ENCODE results near the gene BNC2. TPM values are rescaled to one million over a fixed set of nuclear protein-coding genes. Genes with fewer than 3 reads are reported as not detected.

The BNC2 gene
- total RNA-seq, 1 donor from 2014 or later: 15.2 TPM

- H3K4me3 Mint-ChIP-seq (ENCODE audit: unreplicated experiment): peak overlapping the region; percentile 66
- H3K27ac Mint-ChIP-seq (ENCODE audit: unreplicated experiment): peak overlapping the region; percentile 97
- peaks cover 7% of the 10 kb centered on the region for H3K27me3 Mint-ChIP-seq (ENCODE audit: unreplicated experiment)
Observed at GRCh38 chr9:16710888-16711287, 159.6 kb downstream of the BNC2 start.

DNA sequence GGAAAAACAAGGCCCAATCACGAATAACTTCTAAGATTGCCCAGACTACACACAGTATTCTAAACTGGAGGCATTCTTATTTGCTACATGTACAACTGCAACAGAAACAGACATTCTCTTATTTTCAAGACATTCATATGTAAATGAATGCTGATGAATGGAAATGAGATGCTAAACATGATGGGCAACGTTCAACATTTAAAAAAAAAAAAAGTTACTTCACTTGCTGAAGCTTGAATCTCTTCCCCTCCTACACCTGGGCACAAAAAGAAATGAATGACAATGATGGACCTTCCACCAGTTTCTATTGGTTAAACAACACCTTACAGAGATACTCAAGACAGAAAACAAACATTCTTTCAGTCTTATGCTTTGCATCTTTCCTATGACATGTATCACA lies 160.5 kb downstream of the BNC2 start:
- no peak for TF ChIP-seq CTCF (IDR thresholded peaks at IDR 0.05; ENCODE audit: partially characterized antibody, unreplicated experiment)
- H3K9me3 Mint-ChIP-seq (ENCODE audit: unreplicated experiment): peaks cover 18% of the 10 kb centered on the region
- peaks cover 10% of the 10 kb centered on the region for H3K27me3 Mint-ChIP-seq (ENCODE audit: unreplicated experiment)
- H3K4me3 Mint-ChIP-seq (ENCODE audit: unreplicated experiment): peak overlapping the region; percentile 17
- no peak for DNase-seq
- peaks cover 71% of the 10 kb centered on the region for H3K4me1 Mint-ChIP-seq (ENCODE audit: low read depth, unreplicated experiment)
- peak overlapping the region; percentile 97 for H3K27ac Mint-ChIP-seq (ENCODE audit: unreplicated experiment)
- no peaks in the 10 kb centered on the region for H3K36me3 Mint-ChIP-seq (ENCODE audit: unreplicated experiment)

More at GRCh38 chr9:16710888-16711287, 159.6 kb downstream of the BNC2 start:
- H3K4me1 Mint-ChIP-seq (ENCODE audit: low read depth, unreplicated experiment): peaks cover 66% of the 10 kb centered on the region
- peak; percentile 57 for DNase-seq
- no peak for TF ChIP-seq CTCF (IDR thresholded peaks at IDR 0.05; ENCODE audit: partially characterized antibody, unreplicated experiment)
- H3K9me3 Mint-ChIP-seq (ENCODE audit: unreplicated experiment): peaks cover 13% of the 10 kb centered on the region
- H3K36me3 Mint-ChIP-seq (ENCODE audit: unreplicated experiment): no peaks in the 10 kb centered on the region

- DNase-seq: peak; percentile 43
- Mint-ChIP-seq H3K27ac (ENCODE audit: unreplicated experiment) (peak overlapping the region; percentile 99), H3K27me3 (ENCODE audit: unreplicated experiment) (peaks cover 10% of the 10 kb centered on the region), H3K9me3 (ENCODE audit: unreplicated experiment) (peaks cover 18% of the 10 kb centered on the region), H3K4me1 (ENCODE audit: low read depth, unreplicated experiment) (peaks cover 71% of the 10 kb centered on the region), H3K4me3 (ENCODE audit: unreplicated experiment) (peak overlapping the region; percentile 87), H3K36me3 (ENCODE audit: unreplicated experiment) (no peaks in the 10 kb centered on the region)
- TF ChIP-seq CTCF (IDR thresholded peaks at IDR 0.05; ENCODE audit: partially characterized antibody, unreplicated experiment): no peak
Observed at GRCh38 chr9:16708656-16709435, 161.6 kb downstream of the BNC2 start.

DNA sequence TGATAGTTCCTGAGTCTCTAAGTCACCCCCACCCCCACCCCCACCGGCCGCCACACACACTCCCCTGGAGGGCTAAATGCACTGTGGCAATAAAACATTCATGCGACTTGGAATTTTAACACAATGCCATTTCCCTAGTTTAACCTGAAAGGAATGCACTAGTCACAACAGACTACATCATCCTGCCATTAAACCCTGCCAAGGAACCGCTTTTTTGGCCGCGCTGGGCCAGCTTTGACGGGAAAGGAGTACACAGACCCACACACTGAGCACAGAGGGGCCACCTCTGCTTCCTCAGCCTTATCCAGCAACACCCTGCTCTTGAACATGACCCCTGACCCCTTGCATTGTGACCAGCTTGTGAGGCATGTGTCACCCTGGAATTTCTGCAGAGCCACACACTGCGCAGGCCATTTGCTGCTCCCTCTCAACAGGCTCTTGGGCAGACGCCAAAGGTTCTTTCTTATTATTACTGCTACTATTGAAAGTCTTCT lies 165.3 kb downstream of the BNC2 start:
- no peak for TF ChIP-seq CTCF (IDR thresholded peaks at IDR 0.05; ENCODE audit: partially characterized antibody, unreplicated experiment)
- Mint-ChIP-seq H3K9me3 (ENCODE audit: unreplicated experiment) (peaks cover 11% of the 10 kb centered on the region), H3K27me3 (ENCODE audit: unreplicated experiment) (peaks cover 10% of the 10 kb centered on the region), H3K36me3 (ENCODE audit: unreplicated experiment) (no peaks in the 10 kb centered on the region), H3K4me1 (ENCODE audit: low read depth, unreplicated experiment) (peaks cover 46% of the 10 kb centered on the region), H3K4me3 (ENCODE audit: unreplicated experiment) (peak overlapping the region; percentile 84), H3K27ac (ENCODE audit: unreplicated experiment) (peak overlapping the region; percentile 95)
- peak; percentile 81 for DNase-seq
